GM20000 (cell line): Measurements from ENCODE around the gene AGAP1.

Source experiments
- DNase-seq: peaks from one replicate; pipeline ENCODE4 v3.0.0; 2012; ENCODE audit warnings: low spot score
- TF ChIP-seq, protein P1 (sequence below): IDR thresholded peaks from 2 replicates; pipeline ENCODE4 v1.5.1; 2012; ENCODE audit warnings: mild to moderate bottlenecking, control low read depth; ENCODE audit errors: extremely low read depth, missing control alignments

Gene AGAP1

DNA sequence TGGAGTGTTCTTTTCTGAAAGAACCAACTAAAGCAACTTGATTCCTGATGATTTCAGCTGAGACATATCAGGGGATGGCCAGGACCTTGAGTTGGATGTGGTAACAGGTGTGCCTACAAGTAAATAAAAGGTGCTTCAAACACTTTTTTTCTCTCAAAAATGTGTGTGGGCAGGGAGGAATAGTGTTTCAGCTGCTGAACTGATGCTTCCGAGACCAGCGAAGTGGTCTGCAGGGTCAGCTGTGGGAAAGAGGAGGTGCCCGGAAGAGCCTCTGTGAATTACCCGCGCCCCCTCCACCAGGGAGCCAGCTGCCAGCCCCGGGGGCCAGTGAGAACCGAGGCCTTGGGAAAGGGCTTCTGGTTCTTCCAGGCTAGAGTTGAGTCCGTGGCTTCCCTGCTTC, 425.0 kb downstream of the AGAP1 start:
- TF ChIP-seq, protein P1, sequence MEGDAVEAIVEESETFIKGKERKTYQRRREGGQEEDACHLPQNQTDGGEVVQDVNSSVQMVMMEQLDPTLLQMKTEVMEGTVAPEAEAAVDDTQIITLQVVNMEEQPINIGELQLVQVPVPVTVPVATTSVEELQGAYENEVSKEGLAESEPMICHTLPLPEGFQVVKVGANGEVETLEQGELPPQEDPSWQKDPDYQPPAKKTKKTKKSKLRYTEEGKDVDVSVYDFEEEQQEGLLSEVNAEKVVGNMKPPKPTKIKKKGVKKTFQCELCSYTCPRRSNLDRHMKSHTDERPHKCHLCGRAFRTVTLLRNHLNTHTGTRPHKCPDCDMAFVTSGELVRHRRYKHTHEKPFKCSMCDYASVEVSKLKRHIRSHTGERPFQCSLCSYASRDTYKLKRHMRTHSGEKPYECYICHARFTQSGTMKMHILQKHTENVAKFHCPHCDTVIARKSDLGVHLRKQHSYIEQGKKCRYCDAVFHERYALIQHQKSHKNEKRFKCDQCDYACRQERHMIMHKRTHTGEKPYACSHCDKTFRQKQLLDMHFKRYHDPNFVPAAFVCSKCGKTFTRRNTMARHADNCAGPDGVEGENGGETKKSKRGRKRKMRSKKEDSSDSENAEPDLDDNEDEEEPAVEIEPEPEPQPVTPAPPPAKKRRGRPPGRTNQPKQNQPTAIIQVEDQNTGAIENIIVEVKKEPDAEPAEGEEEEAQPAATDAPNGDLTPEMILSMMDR, result no peak
- no peak for DNase-seq

- TF ChIP-seq, protein P1, result no peak
- no peak for DNase-seq
Observed at GRCh38 chr2:235920216-235920865, 426.5 kb downstream of the AGAP1 start.

- DNase-seq, result no peak
Observed at GRCh38 chr2:235921508-235922191, 427.8 kb downstream of the AGAP1 start.

DNA sequence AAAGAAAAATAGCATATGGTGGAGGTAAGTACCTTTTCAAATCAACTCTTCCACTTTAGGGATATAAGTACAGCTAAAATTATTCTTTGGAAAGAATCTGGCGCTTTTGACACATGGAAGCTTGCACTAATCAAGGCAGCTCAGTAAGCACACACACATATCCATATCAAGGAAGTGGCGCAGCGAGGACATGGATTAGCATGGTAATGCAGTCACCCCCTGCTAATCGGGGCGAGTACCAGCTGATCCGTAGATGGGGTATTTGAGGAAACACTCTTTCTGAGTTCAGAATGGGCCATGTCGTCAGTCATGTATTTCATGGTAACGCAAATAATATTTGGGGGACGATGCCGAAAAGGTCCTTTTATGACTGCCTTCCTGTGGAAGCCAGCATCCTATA, 429.0 kb downstream of the AGAP1 start:
- TF ChIP-seq, protein P1, result no peak
- no peak for DNase-seq

More at GRCh38 chr2:235921508-235922191, 427.8 kb downstream of the AGAP1 start:
- TF ChIP-seq, protein P1, result no peak

GRCh38 chr2:235923859-235924674, 430.2 kb downstream of the AGAP1 start:
- no peak for DNase-seq
- TF ChIP-seq, protein P1, result no peak

DNA sequence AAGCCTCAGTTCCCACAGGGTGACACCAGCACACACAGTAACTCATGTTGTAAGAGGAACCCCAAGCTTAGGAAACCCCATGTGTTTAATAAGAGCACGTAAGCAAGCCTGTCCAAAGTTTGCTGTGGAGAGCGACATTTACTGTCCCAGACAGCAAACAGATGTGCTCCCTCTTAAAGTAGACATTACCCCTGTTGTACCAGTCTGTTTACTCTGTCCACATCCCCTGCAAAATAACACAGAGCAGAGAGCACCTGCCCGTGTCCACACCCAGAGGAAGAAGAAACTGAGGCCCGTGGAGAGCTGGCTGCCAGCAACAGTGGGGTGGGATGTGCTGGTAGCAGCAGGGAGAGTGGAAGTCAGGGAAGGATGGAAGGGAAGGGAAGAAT, 430.8 kb downstream of the AGAP1 start:
- TF ChIP-seq, protein P1, result no peak
- DNase-seq, result no peak
